ENCODE results near the gene KCNK10. TPM values are rescaled to one million over a fixed set of nuclear protein-coding genes. Genes with fewer than 3 reads are reported as not detected.

KCNK10 gene
- total and polyA plus RNA-seq, 2 of the 8 experiments (the other 6 are each of a cell fraction or from before 2014, with no cell fraction given): 0.45 to 0.63 TPM

GRCh38 chr14:88243946-88244345 lies 79.1 kb downstream of the KCNK10 start (continued):
- no peak for TF ChIP-seq CEBPB (IDR thresholded peaks at IDR 0.05; ENCODE audit: low read depth, low read length)
- no peak for TF ChIP-seq ASH2L (IDR thresholded peaks at IDR 0.05; ENCODE audit: low read length)
- no peak for TF ChIP-seq SIN3A (conservative IDR thresholded peaks at IDR 0.05 in 1 of 2, IDR thresholded peaks at IDR 0.05 in 1 of 2; ENCODE audit: low read depth in 1 of 2, low read length in 2 of 2)
- no peak for TF ChIP-seq CREB1 (IDR thresholded peaks at IDR 0.05)
- no peak for TF ChIP-seq PHF8 (conservative IDR thresholded peaks at IDR 0.05; ENCODE audit: low read depth, low read length)
- TF ChIP-seq GABPA (IDR thresholded peaks at IDR 0.05; ENCODE audit: borderline replicate concordance, insufficient read depth, low read length): no peak

All from H1 (cell line).